Astrocyte of the cerebellum (primary cell): ENCODE results near the gene ADAD2.
A peak's percentile ranks its signal among the peaks of the same experiment; 100 is the strongest.

Source experiments
- DNase-seq: peaks from one replicate; pipeline ENCODE4 v3.0.0-alpha.2; 2011; ENCODE audit warnings: low read depth
- H3K4me3 ChIP-seq: 2 replicates; pipeline ENCODE4 v1.5.1; 2011; ENCODE audit warnings: mild to moderate bottlenecking, low read depth, low read length, moderate library complexity
- in situ Hi-C: cut with HindIII; loops from 2 replicates; pipeline ENCODE4 v1.10.0; 2017; ENCODE audit warnings: low sequenced_read_pairs
- TF ChIP-seq, protein P1 (sequence below): IDR thresholded peaks from 2 replicates; pipeline ENCODE4 v1.5.1; 2012; ENCODE audit warnings: low read length, low read depth, moderate library complexity, mild to moderate bottlenecking; ENCODE audit errors: missing control alignments

Gene ADAD2

DNA sequence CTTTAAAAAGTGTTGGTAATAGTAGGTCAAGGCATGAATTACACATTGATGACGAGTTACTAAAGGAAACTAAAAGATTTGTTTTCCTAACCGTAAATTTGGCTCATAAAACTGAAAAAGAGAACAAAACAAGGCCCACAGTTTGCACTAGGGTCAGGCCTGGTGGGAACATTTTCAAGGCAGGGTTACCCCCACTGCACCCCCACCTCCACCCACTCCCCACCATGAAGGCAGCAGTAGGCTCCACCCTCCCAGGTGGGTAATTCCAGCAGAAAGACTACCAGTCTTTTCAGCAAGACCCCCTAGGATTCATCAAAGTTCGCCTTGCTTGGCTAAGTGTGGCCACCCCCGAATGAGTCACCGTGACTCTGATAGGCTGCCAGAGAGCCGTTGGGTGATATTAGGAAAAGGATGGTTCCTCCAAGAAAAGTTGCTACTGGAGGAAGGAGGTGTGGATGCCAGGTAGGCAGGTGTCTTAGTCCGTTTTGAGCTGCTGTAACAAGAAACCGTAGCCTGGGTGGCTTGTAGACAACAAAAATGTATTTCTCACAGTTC, 37.2 kb upstream of the ADAD2 start:
- DNase-seq = no peak
- no peak overlapping the region for H3K4me3 ChIP-seq
- in situ Hi-C loops = no loop called here
- TF ChIP-seq, protein P1, sequence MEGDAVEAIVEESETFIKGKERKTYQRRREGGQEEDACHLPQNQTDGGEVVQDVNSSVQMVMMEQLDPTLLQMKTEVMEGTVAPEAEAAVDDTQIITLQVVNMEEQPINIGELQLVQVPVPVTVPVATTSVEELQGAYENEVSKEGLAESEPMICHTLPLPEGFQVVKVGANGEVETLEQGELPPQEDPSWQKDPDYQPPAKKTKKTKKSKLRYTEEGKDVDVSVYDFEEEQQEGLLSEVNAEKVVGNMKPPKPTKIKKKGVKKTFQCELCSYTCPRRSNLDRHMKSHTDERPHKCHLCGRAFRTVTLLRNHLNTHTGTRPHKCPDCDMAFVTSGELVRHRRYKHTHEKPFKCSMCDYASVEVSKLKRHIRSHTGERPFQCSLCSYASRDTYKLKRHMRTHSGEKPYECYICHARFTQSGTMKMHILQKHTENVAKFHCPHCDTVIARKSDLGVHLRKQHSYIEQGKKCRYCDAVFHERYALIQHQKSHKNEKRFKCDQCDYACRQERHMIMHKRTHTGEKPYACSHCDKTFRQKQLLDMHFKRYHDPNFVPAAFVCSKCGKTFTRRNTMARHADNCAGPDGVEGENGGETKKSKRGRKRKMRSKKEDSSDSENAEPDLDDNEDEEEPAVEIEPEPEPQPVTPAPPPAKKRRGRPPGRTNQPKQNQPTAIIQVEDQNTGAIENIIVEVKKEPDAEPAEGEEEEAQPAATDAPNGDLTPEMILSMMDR = no peak

DNA sequence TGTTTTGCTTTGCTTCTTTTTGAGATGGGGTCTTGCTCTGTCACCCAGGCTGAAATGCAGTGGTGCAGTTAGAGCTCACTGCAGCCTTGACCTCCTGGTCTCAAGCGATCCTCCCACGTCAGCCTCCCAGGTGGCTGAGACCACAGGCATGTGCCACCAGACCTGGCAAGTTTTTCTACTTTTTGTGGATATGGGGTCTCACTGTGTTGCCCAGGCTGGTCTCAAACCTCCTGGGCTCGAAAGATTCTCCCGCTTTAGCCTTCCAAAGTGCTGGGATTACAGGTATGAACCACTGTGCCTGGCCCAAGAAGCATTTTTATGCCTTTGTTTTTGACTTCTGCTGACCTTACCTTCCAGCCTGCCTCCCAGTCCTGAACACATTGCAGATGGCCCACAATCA, 35.7 kb upstream of the ADAD2 start:
- TF ChIP-seq, protein P1 = no peak
- in situ Hi-C loops = no loop called here
- no peak overlapping the region for H3K4me3 ChIP-seq
- no peak for DNase-seq

GRCh38 chr16:84155771-84156170, 35.2 kb upstream of the ADAD2 start:
- no peak for DNase-seq
- in situ Hi-C loops = no loop called here
- no peak overlapping the region for H3K4me3 ChIP-seq
- TF ChIP-seq, protein P1 = no peak

GRCh38 chr16:84156342-84156784, 34.6 kb upstream of the ADAD2 start:
- H3K4me3 ChIP-seq = no peak overlapping the region
- in situ Hi-C loops = no loop called here
- no peak for DNase-seq
- TF ChIP-seq, protein P1 = peak; percentile 13

DNA sequence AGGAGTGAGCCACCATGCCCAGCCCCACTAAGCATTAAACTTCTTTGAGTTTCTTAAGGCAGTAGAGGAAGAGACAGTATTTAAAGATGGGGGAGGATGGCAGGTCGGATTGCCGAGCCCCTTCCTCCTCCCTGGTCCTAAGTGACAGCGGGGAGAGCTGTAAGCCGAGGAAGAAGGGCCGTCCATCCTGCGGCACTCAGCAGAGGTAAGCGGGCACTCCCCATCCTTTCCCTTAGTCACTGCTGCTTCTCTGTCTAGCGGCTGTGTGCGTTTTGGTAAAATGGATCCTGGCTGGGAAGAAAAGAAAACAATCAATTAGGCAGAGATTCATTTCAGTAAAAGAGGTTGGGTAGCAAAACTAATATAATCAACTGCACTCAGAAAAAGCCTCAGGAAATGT, 31.9 kb upstream of the ADAD2 start:
- in situ Hi-C loops = no loop called here
- no peak overlapping the region for H3K4me3 ChIP-seq
- TF ChIP-seq, protein P1 = no peak
- DNase-seq = no peak

GRCh38 chr16:84159800-84160199, 31.2 kb upstream of the ADAD2 start:
- H3K4me3 ChIP-seq = no peak overlapping the region
- DNase-seq = no peak
- in situ Hi-C loops = no loop called here
- TF ChIP-seq, protein P1 = no peak
